Trophoblast cell (in vitro differentiated cells and primary cell): Measurements from ENCODE around the gene OLIG3.

Source experiments
- DNase-seq, 2 donors: peaks; one replicate each; pipeline ENCODE4 v3.0.0-alpha.2; 2016
- H2AFZ ChIP-seq: 2 replicates; pipeline ENCODE4 v1.6.1; 2013; ENCODE audit warnings: low read length, moderate library complexity, mild to moderate bottlenecking; ENCODE audit not compliant: insufficient read depth, poor library complexity
- H2AK5ac ChIP-seq: 2 replicates; pipeline ENCODE4 v1.6.1; 2013; ENCODE audit warnings: mild to moderate bottlenecking, low read length
- H2BK120ac ChIP-seq: 2 replicates; pipeline ENCODE4 v1.6.1; 2013; ENCODE audit warnings: low read length, mild to moderate bottlenecking, moderate library complexity; ENCODE audit not compliant: insufficient read depth, poor library complexity
- H2BK12ac ChIP-seq: 2 replicates; pipeline ENCODE4 v1.6.1; 2013; ENCODE audit warnings: mild to moderate bottlenecking, low read length, moderate library complexity
- H2BK5ac ChIP-seq: 2 replicates; pipeline ENCODE4 v1.6.1; 2013; ENCODE audit warnings: low read length, low read depth, moderate library complexity, mild to moderate bottlenecking; ENCODE audit not compliant: poor library complexity
- H3K14ac ChIP-seq: 2 replicates; pipeline ENCODE4 v1.6.1; 2013; ENCODE audit warnings: mild to moderate bottlenecking, low read length
- H3K18ac ChIP-seq: 2 replicates; pipeline ENCODE4 v1.6.1; 2013; ENCODE audit warnings: mild to moderate bottlenecking, low read length
- H3K23ac ChIP-seq: 2 replicates; pipeline ENCODE4 v1.6.1; 2013; ENCODE audit warnings: low read length
- H3K27ac ChIP-seq: 2 replicates; pipeline ENCODE4 v1.5.1; 2013; ENCODE audit warnings: low read depth, mild to moderate bottlenecking, inconsistent platforms, low read length, moderate library complexity
- H3K27me3 ChIP-seq: 2 replicates; pipeline ENCODE4 v1.6.1; 2013; ENCODE audit warnings: inconsistent platforms, mild to moderate bottlenecking, low read length, moderate library complexity; ENCODE audit not compliant: insufficient read depth
- H3K36me3 ChIP-seq, 2 experiments: 1 replicate in 1 of 2; 2 replicates in 1 of 2; pipeline ENCODE4 v1.6.1; 2013; ENCODE audit warnings: low read length in 2 of 2, mild to moderate bottlenecking in 2 of 2, moderate library complexity in 1 of 2; ENCODE audit not compliant: insufficient read depth in 2 of 2, control insufficient read depth in 1 of 2
- H3K4ac ChIP-seq: 2 replicates; pipeline ENCODE4 v1.6.1; 2013; ENCODE audit warnings: low read depth, mild to moderate bottlenecking, low read length, moderate library complexity
- H3K4me1 ChIP-seq, 2 experiments: 1 replicate in 1 of 2; 2 replicates in 1 of 2; pipeline ENCODE4 v1.6.1; 2013; ENCODE audit warnings: low read length in 2 of 2, mild to moderate bottlenecking in 2 of 2, moderate library complexity in 1 of 2; ENCODE audit not compliant: insufficient read depth in 2 of 2, control insufficient read depth in 1 of 2
- H3K4me2 ChIP-seq: 2 replicates; pipeline ENCODE4 v1.6.1; 2013; ENCODE audit warnings: inconsistent platforms, mild to moderate bottlenecking, low read length, moderate library complexity
- H3K4me3 ChIP-seq: 2 replicates; pipeline ENCODE4 v1.5.1; 2013; ENCODE audit warnings: mild to moderate bottlenecking, low read depth, low read length, inconsistent platforms
- H3K79me1 ChIP-seq: one replicate; pipeline ENCODE4 v1.6.1; 2013; ENCODE audit warnings: low read length
- H3K79me2 ChIP-seq: 2 replicates; pipeline ENCODE4 v1.6.1; 2013; ENCODE audit warnings: low read length, mild to moderate bottlenecking; ENCODE audit not compliant: control insufficient read depth, insufficient read depth, poor library complexity
- H3K9ac ChIP-seq: 2 replicates; pipeline ENCODE4 v1.6.1; 2013; ENCODE audit warnings: mild to moderate bottlenecking, low read length
- H3K9me3 ChIP-seq: 2 replicates; pipeline ENCODE4 v1.6.1; 2013; ENCODE audit warnings: low read depth, mild to moderate bottlenecking, control low read depth, inconsistent platforms, low read length; ENCODE audit not compliant: insufficient read depth
- H4K12ac ChIP-seq: 2 replicates; pipeline ENCODE4 v1.6.1; 2013; ENCODE audit warnings: low read depth, mild to moderate bottlenecking, low read length, moderate library complexity
- H4K8ac ChIP-seq: 2 replicates; pipeline ENCODE4 v1.6.1; 2013; ENCODE audit warnings: low read depth, mild to moderate bottlenecking, low read length, moderate library complexity
- H4K91ac ChIP-seq: one replicate; pipeline ENCODE4 v1.6.1; 2013; ENCODE audit warnings: low read depth, mild to moderate bottlenecking, low read length, moderate library complexity
- WGBS: extraction: QIAGEN DNeasy Blood & Tissue Kit; methylation state at CpG from one replicate; pipeline ENCODE4 v1.1.7; 2013; ENCODE audit warnings: missing lambda C conversion rate; ENCODE audit not compliant: insufficient read length, insufficient coverage; ENCODE audit errors: extremely low coverage; 5-methylcytosine and 5-hydroxymethylcytosine counted together

Gene OLIG3

GRCh38 chr6:137443901-137444300 is 50.3 kb downstream of the OLIG3 start:
- H2AK5ac ChIP-seq: no peak overlapping the region
- H4K12ac ChIP-seq: no peak overlapping the region
- H3K23ac ChIP-seq: no peak overlapping the region
- no peaks in the 10 kb centered on the region for H3K79me1 ChIP-seq
- peaks cover 2% of the 10 kb centered on the region for H3K9me3 ChIP-seq
- peaks cover 0 to 2% of the 10 kb centered on the region in 2 experiments for H3K36me3 ChIP-seq
- no peak overlapping the region for H4K8ac ChIP-seq
- H2BK12ac ChIP-seq: no peak overlapping the region
- no peak overlapping the region for H3K4ac ChIP-seq
- no peak overlapping the region for H4K91ac ChIP-seq
- H3K27ac ChIP-seq: no peak overlapping the region
- H2BK120ac ChIP-seq: no peak overlapping the region
- H3K27me3 ChIP-seq: no peaks in the 10 kb centered on the region
- H3K18ac ChIP-seq: no peak overlapping the region
- no peak for DNase-seq
- WGBS: no CpG with 5 or more reads among the region's 1 CpG
- H3K4me1 ChIP-seq: no peaks in the 10 kb centered on the region
- H3K9ac ChIP-seq: no peak overlapping the region
- H3K4me3 ChIP-seq: no peak overlapping the region
- H2AFZ ChIP-seq: no peak overlapping the region
- no peak overlapping the region for H2BK5ac ChIP-seq
- no peak overlapping the region for H3K4me2 ChIP-seq
- H3K14ac ChIP-seq: no peak overlapping the region
- H3K79me2 ChIP-seq: no peaks in the 10 kb centered on the region
